HUDEP-2 (cell line): ENCODE data around the gene TENT5C.

Experiments used
- DNase-seq, 76 experiments: peaks; one replicate each; lab custom pipeline; 2025; ENCODE audit not compliant: unreplicated experiment in 76 of 76; lab: John Stamatoyannopoulos, UW

TENT5C gene

DNA sequence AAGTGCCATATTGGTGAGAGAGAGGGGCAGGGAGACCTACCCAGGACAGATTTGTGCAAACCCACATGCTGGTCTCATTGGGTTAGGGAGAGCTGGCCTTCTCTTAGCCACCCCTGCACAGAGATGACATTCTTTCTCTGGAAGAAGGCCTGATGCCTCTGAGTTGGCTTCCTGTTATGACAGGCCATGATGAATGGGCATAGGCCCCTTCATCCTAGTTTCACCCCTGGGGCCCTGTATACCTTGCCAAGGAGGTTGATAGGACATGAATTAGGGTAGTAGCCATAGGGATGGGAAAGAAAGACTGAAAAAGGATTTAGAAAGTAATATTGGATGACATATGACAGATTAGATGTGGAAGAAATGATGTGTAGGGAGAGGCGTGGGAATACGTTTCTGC, 46.6 kb downstream of the TENT5C start:
- DNase-seq, result no peak

DNA sequence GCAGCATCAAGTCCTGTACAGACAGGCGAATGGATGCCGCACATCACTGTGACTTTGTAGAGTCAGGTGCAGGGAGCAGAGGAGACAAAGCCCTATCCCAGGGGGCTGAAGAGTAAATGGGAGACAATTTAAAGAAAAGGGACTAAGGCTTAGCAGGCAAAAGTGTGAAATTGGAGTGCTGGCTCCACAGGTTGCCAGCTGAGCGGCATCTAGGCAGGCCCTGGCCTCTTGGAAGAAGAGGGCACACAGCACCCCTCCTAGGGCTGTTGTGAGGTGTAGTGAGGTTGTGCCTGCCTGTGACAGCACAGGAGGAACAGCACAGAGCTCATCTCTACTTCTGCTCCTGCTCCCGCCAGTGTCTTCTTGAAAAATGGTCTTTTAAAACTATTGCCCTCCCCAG, 47.3 kb downstream of the TENT5C start:
- no peak for DNase-seq

DNA sequence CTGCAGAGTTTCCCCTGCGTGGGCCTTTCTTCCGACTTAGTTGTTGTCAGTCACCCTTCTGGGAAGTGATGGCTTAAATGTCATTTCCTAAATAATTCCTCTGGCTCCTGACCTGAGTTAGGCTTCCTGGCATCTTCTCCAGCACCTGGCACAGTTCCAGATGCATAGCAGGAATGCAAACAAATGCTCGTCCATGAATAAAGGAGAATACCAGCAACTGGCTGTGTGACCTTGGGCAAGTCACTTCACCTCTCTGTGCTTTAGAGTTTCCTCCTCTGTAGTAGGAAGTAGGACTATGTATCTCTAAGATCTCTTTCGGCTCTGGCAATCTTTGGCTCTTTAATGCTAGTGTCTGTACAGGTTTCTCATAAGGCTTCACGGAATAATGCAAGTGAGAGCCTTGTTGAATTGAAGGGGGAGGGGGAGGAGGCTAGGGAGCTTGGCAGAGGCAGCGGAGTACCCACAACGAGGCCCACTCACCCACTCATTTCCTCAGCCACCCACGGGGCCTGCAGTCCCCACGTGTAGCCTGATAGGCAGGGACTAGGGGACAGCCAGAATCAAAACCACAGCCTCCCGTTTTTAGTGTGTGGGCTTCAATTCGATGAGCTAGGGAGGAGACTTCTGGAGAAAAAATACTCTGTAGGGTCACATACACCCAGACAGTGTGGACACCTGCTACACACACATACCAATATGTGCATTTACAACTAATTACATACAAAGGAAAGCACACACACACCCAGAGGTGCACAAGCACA, 48.1 kb downstream of the TENT5C start:
- peak in 14 of 76 experiments; percentile 11 to 60 (median 31) for DNase-seq

DNA sequence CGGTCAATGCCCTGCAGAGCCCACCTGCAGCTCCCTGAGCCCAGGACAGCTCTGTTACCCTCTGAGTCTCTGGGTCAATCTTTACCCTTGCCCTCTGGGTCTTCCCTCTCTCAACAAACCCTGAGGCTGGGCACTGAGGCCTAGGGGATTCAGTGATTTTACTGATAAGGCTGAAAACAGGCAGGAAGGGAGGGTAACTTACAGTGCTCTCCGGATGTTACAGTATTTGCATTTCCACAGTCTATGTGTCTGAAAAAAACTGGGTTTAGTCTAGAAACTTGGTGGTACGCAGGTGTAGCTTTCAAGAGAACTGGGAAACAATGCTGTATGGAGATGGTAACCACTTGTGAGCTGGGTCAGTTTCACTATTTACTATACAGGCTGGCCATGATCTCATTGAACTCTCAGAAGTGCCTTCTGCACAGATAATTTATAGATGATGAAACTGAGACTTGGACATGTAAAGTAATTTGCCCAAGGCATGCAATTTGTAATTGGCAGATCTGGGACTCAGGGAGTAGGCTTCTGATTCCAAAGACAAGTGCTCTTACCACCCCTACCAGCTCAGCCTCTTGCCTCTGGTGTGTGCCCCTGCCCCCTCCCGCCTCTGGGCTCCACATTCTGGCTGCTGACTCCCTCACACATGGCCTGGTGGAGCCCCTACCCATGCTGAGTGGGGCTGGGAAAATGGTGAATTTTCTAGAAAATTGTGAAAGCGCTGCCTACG, 48.8 kb downstream of the TENT5C start:
- DNase-seq, result peak in 10 of 76 experiments; percentile 17 to 55 (median 41)

DNA sequence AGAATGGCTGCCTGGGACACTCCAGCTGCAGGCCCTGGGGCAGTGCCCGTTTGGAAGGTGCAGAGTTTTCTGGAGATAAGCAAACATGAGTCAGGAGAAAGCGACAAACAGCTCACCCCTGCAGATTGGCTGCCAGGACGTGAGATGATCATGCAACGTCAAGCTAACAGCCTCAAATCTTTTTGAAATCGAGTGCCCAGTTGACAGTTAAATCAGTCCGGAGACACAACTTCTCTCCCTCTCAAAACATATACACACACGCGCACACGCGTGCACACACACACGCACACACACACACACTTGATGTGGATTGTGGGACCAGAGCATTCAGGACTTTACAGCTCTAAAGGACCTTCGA, 49.4 kb downstream of the TENT5C start:
- DNase-seq, result peak in 72 of 76 experiments; percentile 51 to 95 (median 84)

DNA sequence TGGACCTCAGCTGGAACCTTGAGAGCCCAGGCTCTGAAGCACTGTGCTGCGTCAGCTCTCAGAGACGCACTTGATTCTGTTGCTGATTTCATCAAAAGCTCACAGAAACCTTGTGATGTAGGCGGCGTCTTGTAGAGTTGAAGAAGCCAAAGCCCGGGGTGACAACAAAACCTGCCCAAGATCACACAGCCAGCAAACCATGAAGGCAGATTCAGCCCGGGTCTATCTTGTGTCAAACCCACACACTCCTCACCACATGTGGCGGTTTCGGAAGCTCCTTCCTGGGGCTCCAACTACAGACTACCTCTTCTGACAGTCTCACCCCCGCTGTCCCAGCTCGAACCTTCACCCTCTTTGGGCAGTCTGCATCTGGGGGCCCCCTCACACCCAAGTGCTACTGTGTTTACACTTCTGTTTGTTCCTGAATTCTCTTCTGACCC, 50.4 kb downstream of the TENT5C start:
- peak in 36 of 76 experiments; percentile 14 to 72 (median 40) for DNase-seq

DNA sequence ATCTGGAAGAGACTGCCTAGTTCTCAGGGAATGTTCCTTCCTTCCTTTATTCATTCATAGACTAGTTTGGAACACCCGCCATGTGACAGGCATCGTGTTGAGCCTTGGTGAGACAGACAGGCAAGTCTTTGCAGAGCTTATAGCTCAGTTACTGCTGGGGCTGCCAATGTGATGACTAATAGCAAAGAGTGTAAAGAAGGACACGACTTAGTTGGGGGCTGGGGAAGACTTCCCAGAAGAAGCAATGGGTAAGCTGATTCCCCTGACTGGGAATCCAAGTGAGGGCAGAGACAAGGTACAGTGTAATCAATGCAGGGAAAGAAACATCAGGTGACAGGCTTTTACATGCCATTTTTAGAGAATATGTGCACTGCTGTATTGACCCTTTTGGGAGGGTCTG, 51.2 kb downstream of the TENT5C start:
- DNase-seq, result peak in 9 of 76 experiments; percentile 5 to 44 (median 19)

DNA sequence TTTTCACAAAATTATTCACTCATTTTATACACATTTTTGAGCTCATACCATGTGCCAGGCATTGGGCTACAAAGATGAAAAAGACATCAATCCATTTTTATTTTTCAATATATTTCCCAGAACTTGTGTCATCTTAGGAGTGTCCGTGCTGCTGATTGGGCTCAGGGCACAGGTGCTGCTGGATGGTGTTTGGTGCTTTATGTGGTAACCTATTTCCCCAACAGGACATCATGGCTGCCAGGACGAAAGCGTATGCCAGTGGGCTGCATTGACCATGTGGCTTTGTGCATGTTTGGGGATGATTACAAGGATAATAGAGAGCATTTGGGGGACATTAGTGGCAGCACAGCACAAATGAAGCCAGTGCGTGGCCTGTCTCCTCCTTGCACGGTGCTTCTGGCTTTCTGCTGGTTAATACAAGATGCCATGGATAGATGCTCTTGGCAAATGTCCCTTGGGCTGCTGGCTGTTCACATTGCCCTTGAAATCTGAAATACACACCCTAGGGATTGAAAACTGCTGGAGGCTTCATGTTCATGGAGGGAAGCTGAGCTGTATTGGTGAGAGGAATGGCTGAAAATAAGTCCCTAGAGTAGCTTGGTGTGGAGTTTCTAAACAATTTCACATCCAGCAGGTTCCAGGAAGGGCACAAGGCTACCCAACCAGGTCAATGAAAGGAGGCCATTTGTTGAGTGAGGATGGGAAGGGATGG, 52.3 kb downstream of the TENT5C start:
- DNase-seq, result peak in 2 of 76 experiments; percentile 9 to 33

DNA sequence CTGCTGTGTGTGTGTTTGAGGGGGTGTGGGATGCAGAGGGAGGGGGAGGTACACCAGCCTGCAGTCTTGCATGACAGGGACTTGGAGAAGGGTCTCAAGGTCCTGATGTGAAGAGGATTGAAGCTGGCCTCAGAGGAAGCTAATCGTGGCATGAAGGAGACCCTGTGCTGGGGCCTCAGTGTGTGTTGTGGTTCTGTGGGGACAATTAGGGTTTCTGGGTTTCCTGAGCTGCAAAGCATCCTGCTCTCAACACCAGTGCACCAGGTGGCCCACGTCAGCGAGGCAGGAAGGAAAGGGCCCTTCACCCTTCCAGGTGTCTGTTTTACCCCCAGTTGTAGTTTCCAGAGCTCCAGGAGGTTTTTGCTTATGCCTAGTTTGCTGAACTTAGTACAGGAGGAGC, 52.8 kb downstream of the TENT5C start:
- DNase-seq, result no peak

DNA sequence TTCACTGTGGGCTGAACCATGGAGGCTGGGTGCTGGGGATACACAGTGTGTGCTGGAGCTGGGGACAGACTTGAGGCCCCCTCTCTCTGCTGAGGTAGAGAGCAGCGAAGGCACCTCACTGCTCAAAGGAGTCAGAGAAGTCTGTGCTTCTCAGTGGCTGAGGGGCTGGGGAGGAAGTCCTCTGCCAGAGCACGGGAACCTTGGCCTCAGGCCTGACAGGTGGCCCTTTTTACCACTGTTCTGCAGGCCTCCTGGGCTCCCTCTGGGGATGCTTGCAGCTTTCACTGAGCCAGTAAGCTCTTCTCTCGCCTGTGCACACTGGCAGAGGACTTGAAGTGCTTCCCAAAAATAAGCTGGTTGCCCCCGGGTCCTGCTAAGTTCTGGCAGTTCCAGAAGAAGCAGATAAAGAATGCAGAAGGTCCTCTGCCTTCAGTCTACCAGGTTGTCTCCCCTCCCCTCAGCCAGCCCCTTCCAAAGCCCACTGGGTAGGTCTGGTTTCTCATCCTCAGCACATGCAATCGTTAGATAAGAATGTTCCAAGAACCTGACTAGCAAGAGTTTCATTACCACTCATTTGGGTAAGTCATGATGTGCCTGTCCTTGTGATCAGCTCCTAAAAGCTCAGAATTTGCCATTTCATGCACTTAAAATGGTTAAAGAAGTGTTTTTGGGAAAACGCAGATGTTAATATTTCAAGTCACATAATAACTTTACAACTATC, 53.9 kb downstream of the TENT5C start:
- peak in 75 of 76 experiments; percentile 21 to 93 (median 70) for DNase-seq

DNA sequence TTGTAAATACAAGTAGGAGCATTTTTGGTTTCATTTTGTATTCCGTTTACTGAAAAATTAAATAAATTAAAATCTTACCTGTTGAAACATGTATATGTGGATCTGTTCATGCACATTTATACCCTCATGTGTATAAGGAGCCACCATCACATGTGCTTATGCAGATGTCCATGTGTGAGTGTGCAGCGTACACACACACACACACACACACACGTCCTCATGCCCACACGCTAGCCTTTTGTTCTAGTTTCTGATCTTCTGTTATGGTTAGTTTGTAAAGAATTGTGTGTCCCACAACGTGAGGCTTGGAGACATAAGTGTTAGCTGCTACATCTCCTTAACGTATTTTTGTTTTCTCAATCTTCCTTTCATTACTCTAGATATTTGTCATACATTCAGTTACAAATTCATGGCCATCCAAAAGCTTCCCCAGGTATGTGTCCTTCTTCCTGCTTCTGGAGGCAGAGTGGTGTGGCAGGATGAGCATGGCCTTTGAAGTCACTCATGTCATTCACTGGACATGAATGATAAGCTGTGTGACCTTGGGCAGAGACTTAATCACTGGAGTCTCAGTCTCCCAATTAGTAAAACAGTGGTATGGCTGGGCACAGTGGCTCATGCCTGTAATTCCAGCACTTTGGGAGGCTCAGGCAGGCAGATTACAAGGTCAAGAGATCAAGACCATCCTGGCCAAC, 54.6 kb downstream of the TENT5C start:
- peak in 6 of 76 experiments; percentile 20 to 61 (median 30) for DNase-seq

DNA sequence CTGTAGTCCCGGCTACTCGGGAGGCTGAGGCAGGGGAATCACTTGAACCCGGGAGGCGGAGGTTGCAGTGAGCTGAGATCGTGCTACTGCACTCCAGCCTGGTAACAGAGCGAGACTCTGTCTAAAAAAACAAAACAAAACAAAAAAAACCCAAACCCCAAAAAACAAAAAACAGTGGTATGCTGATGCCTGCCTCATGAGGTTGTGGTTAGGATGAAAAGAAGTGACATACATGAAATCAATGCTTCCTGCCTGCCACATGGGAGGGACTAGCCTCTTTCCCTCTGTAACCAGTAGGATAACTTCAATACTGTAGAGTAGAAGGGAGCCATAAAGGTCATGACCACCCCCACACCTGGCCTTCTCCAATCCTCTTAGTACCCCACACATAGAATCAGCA, 55.2 kb downstream of the TENT5C start:
- no peak for DNase-seq

DNA sequence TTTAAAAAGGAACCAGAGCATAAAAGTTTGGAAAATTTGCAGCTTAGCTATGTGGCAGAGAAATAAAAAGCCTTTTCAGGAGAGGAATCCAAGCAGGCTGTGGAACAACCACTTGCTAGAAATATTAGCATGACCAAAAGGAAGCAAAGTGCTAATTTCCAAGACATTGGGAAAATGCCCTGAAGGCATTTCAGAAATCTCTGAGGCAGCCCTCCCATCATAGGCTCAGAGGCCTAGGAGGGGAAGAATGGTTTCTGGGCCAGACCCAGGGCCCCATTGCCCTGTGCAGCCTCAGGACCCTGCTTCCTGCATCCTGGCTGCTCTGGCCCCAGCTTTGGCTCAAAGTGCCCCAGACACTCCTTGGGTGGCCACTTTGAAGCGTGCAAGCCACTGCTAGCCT, 56.8 kb downstream of the TENT5C start:
- no peak for DNase-seq

DNA sequence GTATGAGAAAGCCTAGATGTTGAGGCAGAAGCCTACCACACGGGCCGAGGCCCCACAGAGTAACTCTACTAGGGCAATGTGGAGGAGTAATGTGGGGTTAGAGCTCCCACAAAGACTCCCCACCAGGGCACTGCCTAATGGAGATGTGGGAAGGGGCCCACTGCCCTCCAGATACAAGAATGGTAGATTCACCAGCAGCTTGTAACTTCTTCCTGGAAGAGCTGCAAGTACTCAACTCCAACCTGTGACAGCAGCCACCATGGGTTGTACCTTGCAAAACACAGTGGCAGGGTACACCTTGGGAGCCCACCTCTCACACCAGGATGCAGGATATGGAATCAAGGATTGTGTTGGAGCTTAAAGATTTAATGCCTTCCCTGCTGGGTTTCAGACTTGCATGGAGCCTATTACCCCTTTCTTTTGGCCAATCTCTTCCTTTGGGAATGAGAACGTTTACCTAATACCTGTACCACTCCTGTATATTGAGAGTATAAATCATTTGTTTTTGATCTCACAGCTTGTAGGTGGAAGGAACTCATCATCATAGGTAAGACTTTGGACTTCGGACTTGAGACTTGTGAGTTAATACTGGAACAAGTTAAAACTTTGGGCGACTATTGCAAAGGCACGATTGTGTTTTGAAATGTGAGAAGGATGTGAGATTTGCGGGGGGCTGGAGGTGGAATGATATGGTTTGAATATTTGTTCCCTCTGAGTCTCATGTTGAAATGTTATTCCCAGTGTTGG, 57.5 kb downstream of the TENT5C start:
- DNase-seq, result no peak

DNA sequence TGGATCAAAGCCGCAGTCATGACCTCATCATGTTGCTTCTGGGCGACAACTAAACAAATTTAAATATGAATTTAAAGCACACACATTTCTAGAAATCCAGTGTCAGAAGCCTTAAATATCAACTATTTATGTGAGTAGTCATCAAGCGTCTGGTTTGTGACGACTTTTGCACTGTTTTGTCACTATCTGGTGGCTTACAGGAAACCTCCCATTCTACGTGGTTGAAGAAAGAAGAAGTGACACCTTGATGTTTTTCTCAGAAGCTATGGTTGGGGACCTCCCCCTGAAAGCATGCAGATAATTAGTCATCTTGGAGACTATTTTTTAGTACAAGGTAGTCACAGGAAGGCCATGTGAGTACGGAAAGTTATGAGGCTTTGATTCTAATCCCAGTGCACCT, 58.5 kb downstream of the TENT5C start:
- DNase-seq, result peak in 1 of 76 experiments; percentile 18

DNA sequence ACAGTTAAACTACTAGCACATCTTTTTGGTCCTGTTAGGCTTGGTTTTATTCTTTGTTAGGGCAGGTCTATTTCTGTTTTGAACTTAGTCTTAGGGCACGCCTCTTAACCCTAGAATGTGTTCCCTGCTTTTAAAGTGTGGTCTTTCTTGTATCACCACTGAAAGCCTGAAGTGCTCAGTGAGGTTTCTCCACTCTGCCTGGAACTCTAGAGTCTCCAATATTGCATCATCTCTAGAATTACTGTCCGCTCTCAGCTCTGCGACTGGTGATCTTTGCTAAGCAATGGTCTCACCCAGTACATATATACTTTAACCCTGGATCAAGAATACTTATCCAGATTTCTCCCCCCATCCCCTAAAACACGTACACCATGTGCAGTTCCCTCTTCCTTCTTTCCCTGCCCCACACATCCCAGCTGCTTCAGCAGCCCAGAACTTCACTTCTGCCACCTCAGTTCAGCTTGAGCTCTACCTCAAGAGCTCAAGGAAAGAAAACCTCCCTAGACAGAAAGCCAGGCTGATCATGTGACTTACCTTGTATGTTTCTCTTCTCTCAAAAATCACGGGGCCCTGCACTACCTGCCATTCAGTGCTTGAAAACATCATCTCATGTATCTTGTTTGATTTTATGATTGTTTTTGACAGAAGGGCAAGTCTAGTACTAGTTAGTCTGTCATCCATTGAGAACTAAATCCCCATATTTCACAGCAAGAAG, 59.9 kb downstream of the TENT5C start:
- DNase-seq, result no peak

DNA sequence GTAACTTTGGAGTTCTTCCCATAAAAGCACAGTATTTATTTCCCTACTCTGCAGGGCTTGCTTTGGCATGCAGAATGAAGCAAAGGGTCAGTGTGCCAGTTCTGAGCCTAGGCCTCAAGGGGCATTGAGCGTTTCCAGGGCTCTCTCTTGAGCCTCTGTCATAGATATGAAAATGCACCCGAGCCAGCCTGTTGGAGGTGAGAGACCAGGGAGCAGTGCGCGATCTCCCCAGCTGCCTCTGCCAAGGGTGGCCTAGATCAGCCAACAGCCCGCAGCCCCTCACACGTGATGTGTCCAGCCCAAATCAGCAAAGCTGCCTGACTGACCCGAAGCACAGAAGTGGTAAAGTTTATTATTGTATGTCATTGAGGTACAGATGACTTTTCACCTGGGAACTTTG, 63.7 kb downstream of the TENT5C start:
- no peak for DNase-seq

DNA sequence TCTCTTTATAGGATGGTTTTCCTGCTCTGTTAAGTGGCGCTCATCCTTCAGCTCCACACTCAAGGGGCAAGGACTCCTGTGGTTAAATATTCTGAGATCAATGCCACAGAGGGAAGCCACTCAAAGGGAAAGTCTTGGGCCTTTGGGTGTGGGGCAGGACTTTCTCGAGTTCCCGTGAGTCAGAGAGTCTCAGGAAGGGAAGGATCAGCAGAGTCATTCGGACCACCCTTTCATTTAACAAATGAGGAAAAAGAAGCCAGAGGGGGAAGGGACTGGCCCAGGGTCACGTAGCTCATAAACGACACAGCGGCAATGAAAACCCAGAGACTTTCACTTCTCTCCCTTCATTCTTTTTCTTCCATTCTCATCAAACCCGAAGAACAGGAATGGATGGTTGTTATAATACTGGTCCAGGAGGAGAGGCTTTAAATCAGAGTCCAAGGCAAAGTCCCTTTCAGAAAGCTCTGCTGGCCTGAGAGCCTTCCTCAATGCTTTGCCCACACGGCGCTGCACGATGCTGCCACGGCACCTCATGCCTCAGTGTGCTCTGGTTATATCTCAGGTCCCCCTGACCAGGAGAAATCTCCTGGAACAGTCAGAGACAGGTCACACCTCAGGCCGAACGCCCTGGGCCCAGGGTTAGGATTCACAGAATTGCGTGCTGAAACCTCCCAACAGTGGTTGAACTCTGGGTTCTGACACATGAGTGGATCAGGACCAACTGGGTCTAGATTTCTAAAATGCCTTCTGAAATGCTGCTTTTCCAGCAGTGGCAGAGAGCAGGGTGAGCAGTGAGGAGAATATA, 65.3 kb downstream of the TENT5C start:
- DNase-seq, result no peak
